Subcutaneous adipose tissue (tissue), 4 donors: ENCODE data around the gene PATJ. TPM values are rescaled to one million over a fixed set of nuclear protein-coding genes. Genes with fewer than 3 reads are reported as not detected.

Source experiments
- CTCF ChIP-seq: fragments of 450-650 bp; IDR thresholded peaks from one replicate; pipeline ENCODE4 v1.5.1; 2016; ENCODE audit warnings: low read depth, mild to moderate bottlenecking, control low read depth, antibody characterized with exemption, moderate library complexity
- total RNA-seq, 4 donors: library from RNA; depleted of rRNA; stranded (reverse); fragments of >200 nt; gene quantifications; one replicate each; pipeline ENCODE4 v1.1.0, GENCODE V29; 2016

The PATJ gene
- total RNA-seq, 4 donors from 2014 or later: 12.2 to 21.6 (median 19.1) TPM

- no peak for TF ChIP-seq CTCF
Observed at GRCh38 chr1:62176597-62177312, 434.5 kb downstream of the PATJ start.

GRCh38 chr1:62177621-62178020, 435.3 kb downstream of the PATJ start:
- no peak for TF ChIP-seq CTCF

- TF ChIP-seq CTCF: no peak
Observed at GRCh38 chr1:62178372-62178771, 436.1 kb downstream of the PATJ start.

DNA sequence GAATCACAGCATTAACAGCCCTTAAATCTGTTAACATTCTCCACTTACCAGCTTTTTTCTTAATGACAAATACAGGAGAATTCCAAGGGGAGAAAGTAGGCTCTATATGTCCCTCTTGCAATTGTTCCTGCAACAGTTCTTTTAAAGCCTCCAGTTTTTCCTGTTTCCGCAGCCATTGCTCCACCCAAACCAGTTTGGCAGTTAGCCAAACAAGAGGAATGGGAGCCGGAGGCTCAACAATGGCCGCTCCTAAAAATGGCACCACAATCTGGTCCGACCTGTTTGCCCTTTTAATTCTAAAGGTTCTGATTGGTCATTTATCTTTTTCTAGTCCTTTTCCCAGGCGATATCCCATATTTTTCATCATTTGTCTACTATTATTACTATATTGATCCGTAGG, 438.4 kb downstream of the PATJ start:
- TF ChIP-seq CTCF: no peak

DNA sequence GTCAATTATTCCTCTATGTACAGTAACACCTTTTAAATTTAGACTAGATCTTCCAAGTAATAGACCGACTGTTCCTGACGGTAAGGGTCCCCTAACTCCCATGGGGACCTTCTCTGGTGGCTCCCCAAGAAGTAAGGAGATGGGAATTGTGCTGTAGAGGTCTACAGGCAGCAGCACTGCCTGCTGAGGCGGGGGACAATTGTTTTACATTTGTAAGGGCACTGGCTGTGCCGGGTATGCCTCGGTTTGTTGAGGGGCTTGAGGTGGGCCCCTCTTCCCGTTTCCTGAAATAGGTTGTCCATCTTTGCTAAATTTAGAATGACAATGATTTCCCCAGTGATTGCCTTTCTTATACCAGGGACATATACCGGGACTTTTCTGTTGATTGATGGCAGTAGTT, 439.3 kb downstream of the PATJ start:
- TF ChIP-seq CTCF: no peak

GRCh38 chr1:62184336-62184735, 442.1 kb downstream of the PATJ start:
- TF ChIP-seq CTCF: no peak

DNA sequence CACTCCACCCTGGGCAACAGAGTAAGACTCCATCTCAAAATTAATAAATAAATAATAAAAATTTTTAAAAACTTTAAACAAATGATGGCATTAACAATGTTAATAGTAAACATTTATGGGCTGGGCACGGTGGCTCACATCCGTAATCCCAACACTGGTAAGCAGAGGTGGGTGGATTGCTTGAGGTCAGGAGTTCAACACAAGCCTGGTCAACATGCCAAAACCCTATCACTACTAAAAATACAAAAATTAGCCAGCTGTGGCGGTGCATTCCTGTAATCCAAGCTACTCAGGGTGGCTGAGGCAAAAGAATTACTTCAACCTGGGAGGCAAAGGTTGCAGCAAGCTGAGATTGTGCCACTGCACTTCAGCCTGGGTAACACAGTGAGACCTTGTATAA, 443.4 kb downstream of the PATJ start:
- no peak for TF ChIP-seq CTCF
